HG03097 (cell line): Measurements from ENCODE around the gene TCOF1.

Experiments
- ATAC-seq: cut with Tn5 transposase; IDR thresholded peaks from one replicate; pipeline ENCODE4 v1.9.1; 2021; ENCODE audit not compliant: unreplicated experiment, low FRiP score

Gene TCOF1

DNA sequence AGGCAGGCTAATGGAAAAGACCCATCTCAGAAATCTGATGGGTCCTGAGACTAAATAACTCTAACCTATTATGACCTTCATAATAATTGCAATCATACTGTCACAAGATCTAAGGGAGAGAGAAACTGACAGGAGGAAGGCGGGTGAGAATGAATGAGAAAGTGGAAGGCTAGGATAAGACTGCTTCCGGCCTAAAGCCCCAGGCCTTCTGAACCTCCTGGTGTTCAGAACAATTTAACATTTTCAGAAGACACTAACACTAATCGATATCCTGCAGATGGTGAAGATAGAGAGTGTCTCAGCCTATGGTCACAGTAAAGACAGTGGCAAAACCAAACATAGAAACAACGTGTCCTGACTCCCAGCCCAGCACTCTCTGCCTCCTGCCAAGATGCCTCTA is 90.8 kb downstream of the TCOF1 start:
- no peak for ATAC-seq

DNA sequence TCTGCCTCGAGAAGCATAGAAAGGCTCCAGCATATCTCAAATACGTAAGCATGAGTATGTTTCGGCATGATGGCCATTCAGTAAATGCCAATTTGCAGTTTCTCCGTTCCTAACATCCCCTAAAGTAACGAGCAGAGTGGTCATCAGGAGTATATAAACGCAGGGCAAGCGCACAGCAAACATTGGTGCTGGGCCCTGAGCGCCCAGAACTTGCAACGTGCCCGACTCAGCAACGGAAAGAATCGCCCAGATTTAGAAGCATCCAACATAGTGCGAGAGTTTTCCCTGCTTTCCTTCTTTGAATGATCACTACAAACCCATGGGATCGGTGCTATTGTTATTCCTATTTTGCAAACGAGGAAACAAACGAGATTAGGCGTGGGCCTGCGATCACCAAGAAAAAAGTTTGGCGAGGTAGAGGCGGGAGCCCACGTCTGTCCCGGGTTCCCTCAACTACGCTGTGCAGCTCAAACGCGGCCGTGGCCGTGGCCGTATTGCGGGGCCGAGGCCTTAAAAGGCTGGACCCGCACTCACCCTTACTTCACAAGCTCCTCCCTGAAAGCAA is 91.5 kb downstream of the TCOF1 start:
- peak; percentile 17 for ATAC-seq
